Prostate gland (tissue), 2 donors: Measurements from ENCODE around the gene TRIM7.

Experiments
- POLR2A ChIP-seq: fragments of 450-650 bp; IDR thresholded peaks from one replicate; pipeline ENCODE4 v1.6.1; 2016; ENCODE audit warnings: antibody characterized with exemption, mild to moderate bottlenecking
- POLR2AphosphoS5 ChIP-seq: sonication (generic); formaldehyde crosslinking; IDR thresholded peaks from one replicate; pipeline ENCODE4 v1.6.1; 2017; ENCODE audit warnings: antibody characterized with exemption
- TF ChIP-seq, protein P1 (sequence below), 4 experiments: fragments of 200-600 bp in 2 of 4; fragments of 450-650 bp in 2 of 4; sonication (generic) in 2 of 4; IDR thresholded peaks; 1 replicate in 3 of 4; 2 replicates in 1 of 4; pipeline ENCODE4 v1.5.1; 2016 to 2019; ENCODE audit warnings: antibody characterized with exemption in 4 of 4, mild to moderate bottlenecking in 2 of 4, moderate library complexity in 2 of 4

DNA sequence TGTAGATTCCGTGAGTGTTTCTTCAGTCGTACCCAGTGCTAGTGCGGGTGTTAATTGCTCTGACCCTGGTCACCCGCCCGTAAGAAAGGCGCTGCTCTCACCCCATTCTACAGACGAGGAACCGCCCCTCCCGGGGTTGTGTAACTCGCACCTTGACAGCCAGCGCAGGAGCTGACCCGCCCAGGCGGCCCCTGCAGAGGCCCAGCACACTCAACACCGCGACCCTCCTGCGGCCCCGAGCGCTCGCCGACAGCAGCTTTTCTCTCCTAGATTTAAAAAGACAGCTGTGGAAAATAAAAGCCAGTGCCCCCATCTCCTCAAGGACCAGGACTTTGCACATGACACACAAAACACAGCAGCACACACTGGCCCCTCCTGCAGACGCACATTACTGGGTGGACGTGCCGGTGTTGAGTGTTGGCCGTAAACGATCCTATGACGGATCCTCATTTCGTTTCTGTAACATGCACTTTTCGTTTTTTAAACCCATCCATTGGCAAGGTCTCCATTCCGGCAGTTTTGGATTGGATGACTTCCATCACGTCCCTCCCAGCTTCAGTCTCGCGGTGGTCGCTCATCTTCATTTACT lies 34.7 kb downstream of the TRIM7 start:
- TF ChIP-seq, protein P1, sequence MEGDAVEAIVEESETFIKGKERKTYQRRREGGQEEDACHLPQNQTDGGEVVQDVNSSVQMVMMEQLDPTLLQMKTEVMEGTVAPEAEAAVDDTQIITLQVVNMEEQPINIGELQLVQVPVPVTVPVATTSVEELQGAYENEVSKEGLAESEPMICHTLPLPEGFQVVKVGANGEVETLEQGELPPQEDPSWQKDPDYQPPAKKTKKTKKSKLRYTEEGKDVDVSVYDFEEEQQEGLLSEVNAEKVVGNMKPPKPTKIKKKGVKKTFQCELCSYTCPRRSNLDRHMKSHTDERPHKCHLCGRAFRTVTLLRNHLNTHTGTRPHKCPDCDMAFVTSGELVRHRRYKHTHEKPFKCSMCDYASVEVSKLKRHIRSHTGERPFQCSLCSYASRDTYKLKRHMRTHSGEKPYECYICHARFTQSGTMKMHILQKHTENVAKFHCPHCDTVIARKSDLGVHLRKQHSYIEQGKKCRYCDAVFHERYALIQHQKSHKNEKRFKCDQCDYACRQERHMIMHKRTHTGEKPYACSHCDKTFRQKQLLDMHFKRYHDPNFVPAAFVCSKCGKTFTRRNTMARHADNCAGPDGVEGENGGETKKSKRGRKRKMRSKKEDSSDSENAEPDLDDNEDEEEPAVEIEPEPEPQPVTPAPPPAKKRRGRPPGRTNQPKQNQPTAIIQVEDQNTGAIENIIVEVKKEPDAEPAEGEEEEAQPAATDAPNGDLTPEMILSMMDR (IDR thresholded peaks at IDR 0.05), result no peak
- TF ChIP-seq POLR2AphosphoS5, result no peak
- TF ChIP-seq POLR2A, result no peak
